ENCODE results near the gene TLE1.
"Not testable (repeated sequence)": the region's sequence is repeated elsewhere in the genome, so short reads cannot be mapped to it uniquely, and the experiment has no call there.

The TLE1 gene

GRCh38 chr9:81652058-81652687 lies 37.2 kb downstream of the TLE1 start:
- DNase-seq: no peak

DNA sequence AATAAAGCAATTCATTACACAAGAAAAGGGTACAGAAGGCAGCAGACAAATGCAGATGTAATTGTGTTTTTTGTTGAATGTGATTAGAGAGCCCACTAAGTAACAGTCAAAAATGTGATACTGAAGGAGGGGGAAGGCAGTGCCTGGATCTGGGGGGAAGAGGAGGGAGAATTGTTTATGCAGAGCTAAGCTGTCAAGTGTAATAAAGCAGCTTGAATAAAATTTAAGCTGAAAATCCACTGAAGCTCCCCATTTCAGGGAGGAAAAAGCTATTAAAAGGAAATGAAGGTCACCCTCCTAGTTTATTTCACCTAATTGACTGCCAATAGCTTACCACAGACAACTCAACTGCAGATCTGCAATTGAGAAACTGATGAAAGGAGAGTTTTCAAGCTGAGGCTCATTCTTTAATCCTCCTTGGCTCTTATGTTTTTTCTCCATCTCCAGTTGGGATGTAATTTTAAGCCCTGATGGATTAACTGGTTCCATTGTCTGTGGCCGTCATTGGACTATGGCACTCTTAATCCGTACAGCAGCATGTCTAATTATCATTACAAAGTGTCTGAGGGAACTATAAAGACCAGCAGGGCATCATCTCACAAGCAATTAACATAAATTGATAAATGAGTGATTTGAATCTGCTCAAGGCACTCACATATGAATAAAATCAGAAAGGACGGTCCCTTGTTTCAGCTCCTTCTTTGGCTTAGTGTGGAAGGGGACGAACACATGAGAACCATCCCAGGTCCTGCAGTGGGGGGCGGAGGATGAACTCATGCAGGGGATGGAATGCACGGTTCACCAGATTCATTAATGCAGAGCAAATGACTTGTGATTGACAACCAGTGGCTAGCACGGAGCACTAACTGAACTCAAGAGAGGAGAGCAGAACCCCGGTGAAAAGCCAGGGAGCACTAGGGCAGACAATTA lies 38.5 kb downstream of the TLE1 start:
- DNase-seq: no peak

GRCh38 chr9:81649475-81650240 lies 39.7 kb downstream of the TLE1 start:
- DNase-seq: no peak

DNA sequence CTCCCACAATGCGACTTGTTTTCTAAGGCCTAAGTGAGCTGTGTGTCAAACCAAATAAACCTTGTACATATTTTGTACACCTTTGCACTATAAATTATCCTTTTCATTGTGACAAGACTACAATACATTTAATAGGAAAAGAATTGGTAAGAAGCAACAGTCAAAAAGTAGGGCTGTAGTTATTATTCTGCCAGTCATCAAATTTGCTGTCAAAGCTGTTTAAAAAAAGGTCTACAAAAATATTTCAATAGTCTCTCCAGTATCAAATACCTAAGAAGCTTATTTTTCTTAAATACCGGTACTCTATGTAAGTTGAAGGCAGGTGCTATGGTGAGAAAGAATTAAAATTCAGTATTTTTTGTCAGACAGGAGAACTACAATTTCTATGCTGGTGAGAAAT lies 40.5 kb downstream of the TLE1 start:
- no peak for DNase-seq

- DNase-seq: no peak
Observed at GRCh38 chr9:81646337-81646736, 43.0 kb downstream of the TLE1 start.

GRCh38 chr9:81644513-81644912 lies 44.8 kb downstream of the TLE1 start:
- not testable (repeated sequence) for DNase-seq

- DNase-seq: no peak
Observed at GRCh38 chr9:81637276-81637675, 52.1 kb downstream of the TLE1 start.

- no peak for DNase-seq
Observed at GRCh38 chr9:81636255-81636599, 53.1 kb downstream of the TLE1 start.

DNA sequence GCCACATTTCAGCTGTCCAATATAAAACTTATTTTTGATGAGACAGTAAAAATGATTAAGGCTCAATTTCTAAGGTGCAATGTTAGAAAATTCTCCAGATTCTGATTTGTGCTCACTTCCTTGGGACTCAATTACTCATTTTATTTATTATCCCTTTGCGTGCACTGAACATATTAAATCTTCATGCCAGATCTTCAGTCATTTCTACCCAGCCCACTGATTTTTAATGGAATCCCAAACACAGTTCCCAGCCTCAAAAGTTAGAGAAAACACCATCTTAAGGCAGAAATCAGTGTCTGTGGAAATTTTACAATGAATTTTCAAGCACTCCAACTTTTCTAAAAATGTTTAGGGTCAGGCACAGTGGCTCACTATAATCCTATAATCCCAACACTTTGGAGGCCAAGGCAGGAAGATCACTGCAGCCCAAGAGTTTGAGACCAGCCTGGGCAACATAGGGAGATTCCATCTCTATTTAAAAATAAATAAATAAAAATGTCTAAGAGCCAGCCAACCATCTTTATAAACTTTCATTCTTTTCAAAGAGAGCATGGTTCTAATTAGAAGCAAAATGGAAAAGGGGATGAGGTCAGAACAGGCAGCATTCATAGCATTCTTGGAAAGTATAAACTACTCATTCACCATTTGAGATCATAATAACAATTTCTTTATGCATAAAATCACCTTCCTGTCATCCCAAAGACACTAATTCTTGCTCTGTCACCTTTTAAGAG lies 53.7 kb downstream of the TLE1 start:
- DNase-seq: no peak

DNA sequence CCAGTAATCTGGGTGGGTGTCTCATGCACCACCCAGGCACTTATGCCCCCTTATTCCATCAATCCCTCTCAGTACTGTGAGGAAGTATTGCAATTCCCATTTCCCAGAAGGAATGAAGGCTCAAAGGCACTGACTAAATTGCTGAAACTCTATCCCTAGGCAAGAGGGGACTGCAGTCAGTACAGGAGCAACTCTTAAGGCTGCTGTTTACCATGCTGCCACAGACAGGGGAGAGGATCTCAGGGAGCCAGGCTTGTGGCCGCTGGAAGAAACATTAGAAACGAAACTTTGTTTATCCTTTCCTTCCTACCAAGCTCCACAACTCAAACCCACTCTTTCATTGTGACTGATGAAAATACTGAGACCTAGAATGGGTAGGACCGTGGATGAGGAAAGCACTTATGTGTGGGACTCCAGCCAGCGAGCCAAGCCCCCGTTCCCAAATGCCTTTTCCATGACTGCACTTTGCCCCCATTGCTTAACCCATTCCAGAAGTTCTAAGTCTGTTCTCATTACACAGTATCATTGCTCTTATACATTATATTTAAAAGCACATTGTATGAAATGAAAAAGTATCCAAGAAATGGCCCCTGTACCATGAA lies 54.3 kb downstream of the TLE1 start:
- DNase-seq: no peak

GRCh38 chr9:81633952-81634854 lies 55.1 kb downstream of the TLE1 start:
- DNase-seq: no peak

- DNase-seq: no peak
Observed at GRCh38 chr9:81632599-81632998, 56.7 kb downstream of the TLE1 start.

- no peak for DNase-seq
Observed at GRCh38 chr9:81631218-81631745, 58.1 kb downstream of the TLE1 start.

- no peak for DNase-seq
Observed at GRCh38 chr9:81629440-81629839, 59.9 kb downstream of the TLE1 start.

- DNase-seq: no peak
Observed at GRCh38 chr9:81628897-81629296, 60.5 kb downstream of the TLE1 start.

DNA sequence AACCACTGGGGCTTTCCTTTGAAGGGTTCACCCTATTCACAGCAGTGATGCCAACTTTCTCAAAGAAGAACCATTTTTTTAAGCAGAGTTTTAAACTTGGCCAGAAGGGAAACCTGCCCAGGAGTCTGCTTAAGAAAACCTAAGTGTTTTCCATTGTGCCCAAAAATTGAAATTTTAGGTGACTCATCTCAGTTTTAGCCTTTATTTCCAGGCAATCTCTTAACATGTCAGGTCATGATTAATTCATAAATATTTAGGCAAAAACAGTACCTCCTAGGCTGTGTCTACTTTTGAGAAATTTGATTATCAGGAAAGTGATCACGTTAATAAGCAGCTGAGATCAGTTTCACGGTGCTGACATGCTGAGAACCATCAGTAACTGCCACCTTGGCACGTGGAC lies 61.9 kb downstream of the TLE1 start:
- DNase-seq: no peak

DNA sequence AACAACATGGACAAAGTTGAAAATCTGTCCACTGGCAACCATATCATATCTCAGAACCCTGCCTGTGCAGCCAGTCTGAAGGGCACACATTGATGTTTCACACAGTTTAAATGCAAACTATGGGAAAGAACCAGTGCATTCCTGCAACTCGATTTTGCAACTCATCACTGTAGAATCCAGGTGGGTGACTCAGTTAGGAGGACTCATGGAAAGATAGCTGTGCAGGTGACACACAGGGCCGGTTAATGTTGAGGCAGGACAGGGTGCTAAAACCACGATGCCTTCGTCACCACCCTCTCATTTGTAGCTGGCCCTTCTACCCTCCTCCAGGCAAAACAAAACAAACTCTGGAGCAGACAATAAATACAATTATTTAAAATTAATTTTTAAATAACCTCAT lies 62.8 kb downstream of the TLE1 start:
- no peak for DNase-seq

GRCh38 chr9:81625969-81626368 lies 63.4 kb downstream of the TLE1 start:
- no peak for DNase-seq

- DNase-seq: no peak
Observed at GRCh38 chr9:81623778-81624177, 65.6 kb downstream of the TLE1 start.

DNA sequence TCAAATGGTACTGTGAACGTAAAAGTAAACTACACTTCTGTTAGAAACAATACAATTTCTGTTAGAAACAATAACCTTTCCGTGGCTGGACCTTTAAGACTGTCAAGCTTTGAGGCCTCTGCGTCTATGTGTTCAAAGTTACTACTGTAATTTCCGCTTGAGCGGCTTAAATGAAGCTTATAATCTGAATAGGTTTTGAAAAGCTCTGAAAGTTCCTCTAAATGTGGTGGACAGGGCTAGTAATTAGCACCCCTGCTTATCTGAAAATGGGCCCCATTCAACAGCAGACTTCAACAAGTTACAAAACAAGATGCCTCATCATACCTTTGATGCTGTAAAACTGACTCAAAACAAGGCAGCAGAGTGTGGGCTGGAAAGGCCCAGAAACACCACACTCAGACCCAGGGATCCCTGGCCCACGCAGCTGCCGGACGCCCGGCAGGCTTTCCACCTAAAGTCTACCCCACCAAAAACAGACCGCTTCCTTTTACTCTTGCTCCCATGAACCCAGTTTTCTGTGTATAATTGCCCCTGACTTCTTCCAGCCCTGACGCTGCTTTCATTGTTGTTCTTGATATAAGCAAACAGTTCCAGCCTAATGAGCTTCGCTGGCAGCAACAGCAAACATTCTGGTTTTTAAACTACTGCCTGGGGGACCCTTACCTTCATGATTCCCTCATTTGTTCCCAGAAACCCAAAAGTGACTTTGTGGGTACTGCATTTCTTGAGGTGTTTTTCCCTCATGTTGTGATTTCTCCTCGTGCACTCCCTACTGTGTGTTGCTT lies 66.7 kb downstream of the TLE1 start:
- DNase-seq: no peak
